Limb (tissue), 2 donors: ENCODE measurements around the gene C1orf53.
A peak's percentile ranks its signal among the peaks of the same experiment; 100 is the strongest.

Experiments
- DNase-seq, 2 donors: peaks; one replicate each; pipeline ENCODE4 v3.0.0-alpha.2; 2016; ENCODE audit errors: extremely low spot score in 2 of 2

Gene C1orf53

DNA sequence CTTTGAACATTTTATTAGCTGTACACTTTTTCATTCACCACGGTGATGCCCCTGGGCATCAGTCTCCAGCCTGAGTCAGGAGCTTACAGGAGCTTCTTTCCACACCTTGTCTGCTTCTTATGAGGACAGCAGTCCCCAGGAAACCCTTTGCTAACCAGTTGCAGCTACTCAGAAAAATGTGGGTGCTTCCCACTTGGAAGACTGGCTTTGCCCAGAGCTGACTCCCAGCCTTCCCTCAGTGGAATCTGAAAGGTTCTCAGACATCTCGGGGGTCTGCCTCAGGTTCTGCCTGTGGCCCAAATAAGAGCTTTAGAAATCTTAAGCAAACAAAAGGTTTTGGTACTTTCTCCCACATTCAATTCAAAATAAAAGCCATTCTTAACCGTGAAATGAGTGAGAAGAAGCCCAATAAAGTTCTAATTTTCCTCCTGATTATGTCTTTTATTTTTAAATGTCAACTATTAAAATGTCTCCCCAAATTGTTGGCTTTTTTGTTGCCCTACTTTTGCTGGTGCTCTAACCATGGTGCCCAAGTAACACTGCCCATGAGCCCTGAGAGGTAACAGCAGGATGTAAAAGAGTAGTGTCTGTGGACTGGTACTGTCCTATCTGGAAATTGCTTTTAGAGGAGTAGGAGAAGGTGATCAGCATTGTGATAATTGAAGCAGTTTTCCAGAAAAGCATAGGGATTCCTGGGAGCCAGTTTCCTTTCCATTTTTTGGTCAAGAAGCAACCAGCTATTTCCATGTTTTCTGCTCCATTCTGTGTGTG, 5.6 kb downstream of the C1orf53 start:
- DNase-seq, result no peak

DNA sequence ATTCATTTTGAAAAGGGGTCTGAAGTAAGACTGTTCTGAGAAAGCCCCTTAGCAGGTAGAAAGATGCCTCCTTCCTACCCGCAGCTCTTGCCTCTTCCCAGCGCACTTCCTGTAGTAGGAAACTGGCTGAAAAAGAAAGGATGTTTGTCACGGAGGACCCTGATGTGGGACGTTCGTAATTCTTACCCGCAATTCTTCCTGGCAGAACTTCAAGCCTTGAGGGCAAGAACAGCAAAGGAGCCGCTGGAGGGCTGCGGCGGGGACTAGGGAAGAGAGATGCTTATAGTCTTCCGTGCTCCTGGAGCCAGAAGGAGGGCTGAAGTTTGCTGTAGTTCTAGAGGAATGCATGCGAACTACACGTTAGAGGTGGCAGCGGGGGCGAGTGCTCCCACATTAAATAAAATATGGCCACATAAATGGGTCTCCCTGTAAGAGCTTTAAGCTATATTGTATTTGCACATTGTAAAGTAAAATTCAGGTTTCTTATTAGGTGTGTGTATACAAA, 6.3 kb downstream of the C1orf53 start:
- DNase-seq, result no peak

DNA sequence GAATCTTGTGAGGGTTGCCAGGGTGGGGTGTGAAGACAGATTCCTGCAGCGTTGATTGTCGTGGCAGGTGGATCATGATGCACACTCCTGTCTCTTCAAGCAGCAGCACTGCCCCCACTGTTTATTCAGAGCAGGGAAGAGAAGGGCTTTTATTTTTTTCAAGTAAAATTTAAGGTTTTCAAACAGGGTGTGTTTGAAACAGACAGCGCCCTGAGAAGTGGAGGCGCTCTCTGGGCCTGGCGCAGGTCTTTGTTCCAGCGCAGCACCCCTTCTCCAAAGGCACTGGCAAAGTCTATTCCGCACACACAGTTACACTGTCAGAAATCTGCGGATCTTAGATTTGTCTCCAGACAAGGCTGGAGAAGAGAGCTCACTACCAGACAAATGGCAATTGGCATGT, 7.0 kb downstream of the C1orf53 start:
- DNase-seq, result no peak

DNA sequence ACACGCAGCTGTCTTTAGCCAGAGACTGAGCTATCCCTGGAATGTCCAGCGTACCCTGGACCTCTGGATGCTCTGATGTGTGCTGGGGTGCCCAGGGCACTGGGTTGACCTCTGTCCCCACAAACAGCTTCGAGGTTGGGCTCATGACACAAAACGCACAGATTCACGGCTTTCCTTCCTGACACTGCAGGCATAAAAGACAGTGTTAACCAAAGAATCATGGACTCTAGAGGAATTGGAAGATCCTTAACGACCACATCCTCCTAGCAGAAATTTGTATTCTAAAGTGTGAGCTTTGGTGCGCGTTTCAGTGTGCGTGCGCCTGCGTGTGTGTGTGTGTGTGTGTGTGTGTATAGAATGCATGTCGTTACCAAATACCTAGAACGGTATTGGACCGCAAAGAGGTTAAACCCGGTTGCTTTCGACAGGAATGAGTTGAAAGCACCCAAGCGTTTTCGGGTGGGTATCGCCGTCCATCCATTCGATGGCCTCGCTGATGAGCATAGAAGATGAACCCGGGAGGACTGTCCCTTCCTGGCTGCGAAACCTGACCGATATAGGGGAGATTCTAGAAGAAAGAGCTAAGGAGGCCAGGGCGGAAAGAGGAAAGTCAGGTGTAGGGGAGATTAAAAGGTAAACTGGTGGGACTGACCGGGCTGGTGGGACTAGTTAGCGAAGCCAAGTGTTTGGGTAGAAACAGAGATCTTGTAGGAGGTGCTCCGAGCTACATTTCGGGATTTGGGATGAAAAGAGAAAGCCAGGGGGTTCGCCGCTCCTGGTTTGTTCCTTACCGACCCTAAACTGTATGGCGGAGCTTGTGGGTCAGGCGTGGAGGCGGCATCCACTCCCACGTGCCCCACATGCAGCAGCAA, 7.9 kb downstream of the C1orf53 start:
- no peak for DNase-seq

DNA sequence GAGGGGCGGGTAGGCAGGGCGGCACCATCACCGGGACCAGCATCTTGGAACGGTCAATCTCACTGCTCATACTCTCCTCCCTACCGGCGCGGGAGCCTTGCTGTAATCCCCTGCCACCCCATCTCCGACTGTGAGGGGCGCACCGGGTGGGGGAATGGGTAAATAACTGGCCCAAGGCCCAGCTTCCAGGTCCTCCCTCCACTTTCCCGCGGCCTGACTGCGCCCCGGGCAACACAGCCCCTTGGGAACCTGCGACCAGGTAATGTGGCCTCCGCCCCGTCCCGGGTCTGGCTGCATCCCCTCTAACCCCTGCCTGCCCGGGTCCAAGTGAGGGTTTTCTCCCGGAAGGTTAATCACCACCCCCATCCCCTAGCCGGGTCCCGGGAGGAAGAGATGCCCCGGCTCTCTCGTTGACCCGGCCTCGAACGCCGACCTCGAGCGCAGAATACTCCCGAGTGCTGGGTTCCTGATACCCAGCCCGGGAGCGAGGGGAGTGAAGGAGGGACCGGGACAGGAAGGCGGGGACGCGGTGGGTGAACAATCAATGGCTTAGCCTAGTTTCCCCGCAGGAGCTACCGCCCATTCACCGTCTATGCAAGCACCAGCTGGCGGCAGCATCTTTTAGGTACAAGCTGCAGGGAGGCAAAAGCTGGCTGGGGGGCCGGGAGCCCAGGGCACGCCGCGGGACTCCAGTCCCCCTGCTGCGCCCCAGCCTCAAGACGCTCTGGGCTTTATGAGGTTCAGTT, 8.9 kb downstream of the C1orf53 start:
- no peak for DNase-seq

DNA sequence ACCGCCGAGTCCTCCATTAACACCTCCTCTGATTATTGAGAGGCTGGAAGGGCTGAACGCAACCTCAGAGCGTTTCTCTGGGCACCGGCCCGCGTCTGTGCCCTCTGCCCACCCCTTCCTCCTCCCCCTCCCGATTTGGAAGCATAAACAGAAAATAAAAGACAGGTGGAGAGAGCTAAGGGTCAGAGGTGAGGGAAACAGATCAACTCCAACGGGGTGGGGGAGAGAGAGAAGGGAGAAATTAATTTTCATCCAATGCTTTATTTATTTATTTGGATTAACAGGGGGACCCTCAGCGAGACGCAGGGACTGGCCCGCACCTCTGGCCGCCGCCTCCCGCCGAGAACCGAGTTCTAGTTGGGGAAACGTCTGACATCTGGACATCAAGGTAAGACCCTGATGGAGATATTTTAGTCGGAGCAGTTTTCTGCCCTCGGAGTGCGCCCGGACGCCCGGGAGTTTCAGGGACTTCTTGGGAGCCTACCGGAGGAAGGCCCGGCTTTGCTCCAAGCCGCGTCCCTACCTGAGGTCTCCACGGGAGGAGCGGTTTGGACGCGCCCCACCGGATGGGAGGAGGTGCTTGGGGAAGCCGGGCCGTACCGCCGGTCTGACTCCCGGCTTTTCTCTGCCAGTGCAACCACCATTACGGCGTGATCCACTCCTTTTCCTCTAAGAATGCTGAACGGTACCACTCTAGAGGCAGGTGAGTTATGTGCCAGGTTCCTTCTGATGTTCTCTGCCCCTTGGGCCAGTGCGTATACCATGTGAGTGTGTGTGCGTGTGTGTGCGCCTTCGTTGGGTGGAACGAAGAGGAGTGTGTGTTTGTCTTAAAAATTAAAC, 9.6 kb downstream of the C1orf53 start:
- peak in 1 of 2 donors; percentile 51 for DNase-seq

DNA sequence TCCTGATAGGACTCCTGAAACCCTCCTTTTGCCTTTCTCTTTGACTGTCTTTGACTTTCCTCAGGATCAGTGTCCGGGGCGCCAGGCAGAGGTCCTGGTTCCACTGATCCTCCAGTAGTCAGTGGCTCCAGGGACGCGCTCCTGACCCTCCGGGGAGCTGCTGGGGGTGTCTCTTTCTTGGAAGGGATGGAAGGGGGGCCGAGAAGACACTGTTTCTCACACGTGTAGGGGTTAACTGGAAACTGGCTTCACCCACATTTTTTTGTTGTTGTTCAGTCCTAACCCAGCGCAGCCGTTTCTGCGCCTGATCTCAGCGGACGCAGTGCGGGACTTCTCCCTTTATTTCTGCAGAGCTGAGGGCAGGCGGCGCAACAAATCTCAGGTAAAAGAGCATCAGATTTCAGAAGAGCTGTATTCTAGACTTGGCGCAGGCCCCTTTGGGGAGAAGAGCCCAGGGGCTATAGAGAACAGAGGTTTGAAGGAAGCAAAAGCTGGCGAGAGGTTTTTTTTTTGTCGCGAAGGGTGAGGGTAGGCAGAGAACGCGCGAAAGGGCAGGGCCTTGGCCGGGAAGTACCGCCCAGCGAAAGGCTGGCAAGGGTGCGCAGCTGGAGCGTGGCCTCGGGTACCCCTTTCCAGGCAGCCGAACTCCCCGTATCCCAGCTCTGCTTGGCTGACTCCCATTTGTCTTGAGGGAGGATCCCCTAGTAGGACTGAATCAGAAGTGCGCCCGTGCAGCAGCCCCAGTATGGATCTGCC, 10.5 kb downstream of the C1orf53 start:
- DNase-seq, result no peak

DNA sequence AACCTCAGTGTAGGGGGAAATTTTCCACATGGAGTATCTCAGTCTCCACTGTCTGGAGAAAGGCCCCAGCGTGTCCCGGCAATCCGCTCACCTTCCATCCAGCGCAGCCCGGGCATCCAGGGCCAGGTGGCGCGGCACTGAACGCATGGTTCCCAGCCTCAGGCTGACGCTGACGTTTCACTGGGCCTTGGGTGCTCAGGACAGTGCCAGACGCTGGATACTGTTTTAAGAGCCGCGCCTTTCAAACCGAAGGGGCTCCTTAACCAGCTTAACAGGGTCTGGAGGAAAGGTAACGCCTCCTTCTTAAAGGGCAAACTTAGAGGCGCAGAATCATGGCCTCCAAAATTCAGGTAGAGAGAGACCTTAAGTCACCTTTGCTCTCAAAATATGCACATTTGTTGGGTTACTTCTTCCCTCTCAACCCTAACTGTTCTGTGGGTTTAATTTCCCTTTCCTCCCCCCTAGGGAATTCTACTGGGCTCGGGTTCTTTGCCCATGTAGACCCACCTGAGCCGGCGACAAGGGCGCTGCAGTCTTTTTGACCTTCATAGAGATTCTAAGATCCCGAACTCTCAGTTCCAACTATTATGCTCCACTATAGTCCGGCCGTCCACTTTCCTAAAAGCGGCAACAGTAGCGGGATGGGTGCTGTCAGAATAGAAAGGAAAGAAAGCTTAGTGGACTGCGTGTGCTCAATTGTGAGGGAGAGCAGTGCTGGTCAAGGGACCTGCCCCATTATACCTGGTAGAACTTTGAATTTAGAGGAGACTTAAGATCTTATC, 11.3 kb downstream of the C1orf53 start:
- no peak for DNase-seq

DNA sequence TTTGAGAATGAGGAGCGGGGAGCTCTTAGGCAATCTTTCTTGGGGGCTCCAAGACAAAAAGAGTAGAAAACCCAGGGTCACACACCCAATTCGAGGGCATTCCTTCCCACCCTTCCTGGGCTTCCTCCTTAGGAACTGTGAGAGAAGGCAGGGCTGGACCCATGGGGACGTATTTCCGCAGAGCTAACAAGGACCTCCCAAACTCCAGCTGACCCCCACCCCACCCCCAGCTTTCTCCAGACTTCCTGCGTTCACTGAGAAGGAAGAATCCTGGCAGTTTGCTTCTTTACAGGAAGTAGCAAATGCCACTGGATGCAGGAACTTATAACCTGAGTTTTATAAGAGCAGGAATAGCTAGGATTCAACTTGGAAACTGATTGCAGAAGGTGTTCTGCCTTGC, 12.1 kb downstream of the C1orf53 start:
- no peak for DNase-seq

DNA sequence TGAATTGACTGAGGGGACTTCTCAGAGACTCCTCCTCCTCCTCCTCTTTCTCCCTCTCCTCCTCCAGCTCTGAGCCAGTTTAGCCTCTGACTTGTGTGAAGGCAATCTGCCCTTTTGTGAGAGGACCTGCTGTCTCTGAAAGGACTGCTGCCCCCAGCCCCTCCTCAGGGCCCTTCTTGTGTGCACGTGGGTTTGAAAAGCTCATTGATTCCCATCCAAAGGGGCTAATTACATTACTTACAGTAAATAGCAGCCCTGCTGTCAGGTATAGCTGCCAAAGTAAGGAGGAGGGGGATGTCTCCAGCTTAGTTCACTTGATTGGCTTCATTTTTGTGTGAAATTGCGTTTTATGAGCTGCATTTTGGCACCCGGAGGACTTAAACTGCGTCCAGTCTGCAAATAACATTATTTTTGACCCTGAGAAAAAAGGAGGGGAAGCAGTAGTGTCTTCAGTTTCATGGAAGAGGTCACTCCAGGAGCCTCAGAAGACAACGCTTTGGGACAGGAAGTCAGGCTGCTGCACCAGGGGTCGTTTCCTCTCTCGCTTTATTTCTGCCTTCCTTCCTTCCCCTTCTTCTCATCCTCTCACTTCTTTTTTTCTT, 12.9 kb downstream of the C1orf53 start:
- DNase-seq, result no peak

DNA sequence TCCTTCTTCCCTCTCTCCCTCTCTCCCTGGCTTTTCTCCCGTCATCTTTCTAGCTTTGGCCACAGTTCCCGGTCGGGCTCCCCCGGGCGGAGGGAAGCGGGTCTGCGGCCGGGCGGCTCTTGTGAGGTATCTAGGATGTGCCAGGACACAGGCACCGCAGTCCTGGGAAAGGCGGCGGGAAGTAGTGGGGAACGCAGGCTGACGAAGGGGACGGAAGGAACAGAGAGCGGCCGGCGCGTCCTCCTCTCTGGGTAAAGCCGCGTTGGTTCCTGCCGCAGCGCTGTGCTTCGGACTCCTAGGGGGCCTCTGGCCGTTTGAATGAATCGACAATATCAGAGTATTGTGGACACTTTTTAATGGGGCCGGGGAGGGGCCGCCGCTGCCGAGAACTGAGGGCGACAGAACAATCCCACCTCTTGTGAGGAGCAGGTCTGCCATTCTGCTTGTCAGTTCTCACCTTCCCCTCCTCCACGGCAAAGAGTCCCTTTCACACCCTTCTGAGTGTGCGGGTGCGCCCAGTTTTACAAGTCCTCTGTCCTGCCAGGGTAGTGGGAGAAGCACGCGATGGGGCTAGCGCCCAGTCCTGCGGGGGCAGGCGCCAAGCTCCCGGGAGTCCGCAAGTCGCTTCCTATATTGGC, 13.6 kb downstream of the C1orf53 start:
- peak in 1 of 2 donors; percentile 80 for DNase-seq

DNA sequence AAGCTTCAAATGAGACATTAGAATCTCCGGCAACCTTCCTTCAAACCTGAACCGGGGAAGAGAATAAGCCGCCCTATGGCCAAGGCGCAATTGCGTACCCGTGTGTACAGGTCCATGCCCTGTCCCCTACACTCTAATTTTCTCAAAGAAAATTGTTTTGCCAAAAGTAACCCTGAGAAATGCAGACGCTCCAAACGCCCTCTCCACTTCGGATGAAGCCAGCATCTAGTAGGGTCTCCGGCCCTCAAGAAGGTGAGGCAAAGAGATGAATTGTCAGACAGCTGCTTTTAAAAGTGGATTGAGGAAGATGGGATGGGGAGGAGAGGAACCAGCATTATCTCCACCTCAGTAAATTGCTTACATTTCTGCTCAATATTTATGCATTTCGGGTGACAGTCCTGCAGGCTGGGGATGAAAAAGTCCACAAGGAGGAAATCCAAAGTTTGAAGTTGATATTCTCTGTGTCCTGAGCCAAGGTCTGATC, 14.1 kb downstream of the C1orf53 start:
- DNase-seq, result no peak

DNA sequence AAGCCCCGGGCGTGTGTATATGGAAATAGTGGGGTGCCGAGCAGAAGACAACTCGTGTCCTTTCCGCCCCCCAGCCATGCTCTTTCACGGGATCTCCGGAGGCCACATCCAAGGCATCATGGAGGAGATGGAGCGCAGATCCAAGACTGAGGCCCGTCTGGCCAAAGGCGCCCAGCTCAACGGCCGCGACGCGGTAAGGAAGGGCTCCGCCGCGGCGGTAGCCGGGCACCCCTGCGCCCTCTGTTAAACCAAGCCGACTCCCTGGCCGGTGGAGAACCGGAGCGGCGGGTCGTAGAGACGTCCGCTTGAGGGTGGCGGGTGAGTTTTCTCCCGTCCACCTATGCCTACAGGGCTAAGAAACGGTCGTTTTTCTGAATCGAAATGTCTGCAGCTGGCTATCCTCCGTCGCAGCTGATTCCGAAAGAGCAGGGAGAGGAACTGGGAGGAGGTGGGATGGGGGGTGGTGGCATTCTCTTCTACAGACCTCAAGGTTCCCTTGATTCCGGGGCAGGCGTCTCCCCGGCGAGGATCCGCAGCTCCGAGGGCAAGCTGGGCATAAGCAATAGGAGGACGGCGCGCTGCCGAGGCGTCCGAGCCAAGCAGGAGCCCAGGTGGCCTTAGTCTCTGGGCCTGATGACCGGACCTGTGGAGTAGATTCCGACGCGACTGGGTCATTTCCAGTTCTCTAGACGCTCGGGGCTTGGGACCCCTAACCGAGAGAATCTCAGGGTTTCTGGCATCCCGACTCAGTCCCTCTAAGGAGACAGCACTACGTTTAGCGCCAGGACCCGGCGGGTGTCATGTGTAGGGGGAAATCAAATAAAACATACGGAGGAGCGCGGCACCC, 15.6 kb downstream of the C1orf53 start:
- peak in 1 of 2 donors; percentile 72 for DNase-seq

DNA sequence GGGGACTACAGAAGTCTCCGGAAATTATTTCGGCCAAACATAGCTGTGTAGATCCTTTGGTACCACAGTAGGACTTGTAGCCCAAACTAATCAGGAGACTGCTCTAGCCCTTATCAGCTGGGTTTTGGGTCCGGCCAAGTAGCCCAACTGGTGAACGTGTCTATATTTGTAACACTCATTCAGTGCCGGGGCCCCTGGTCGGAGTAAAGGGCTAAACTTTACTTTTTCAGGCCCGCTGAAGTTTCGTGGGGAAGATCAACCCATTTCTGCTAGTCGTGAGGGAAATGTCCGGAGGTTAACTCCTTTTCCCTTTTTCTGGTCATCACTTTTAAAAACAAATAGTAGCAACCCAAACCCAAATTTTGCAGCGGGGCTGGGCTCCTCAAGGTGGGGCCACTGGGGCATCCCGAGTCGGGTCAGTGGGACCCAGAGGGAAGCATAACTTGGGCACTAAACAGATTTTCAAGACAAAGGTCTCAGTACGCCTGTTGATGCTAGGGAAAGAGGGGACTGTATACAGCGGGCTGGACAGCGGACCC, 16.4 kb downstream of the C1orf53 start:
- DNase-seq, result peak in 1 of 2 donors; percentile 53

DNA sequence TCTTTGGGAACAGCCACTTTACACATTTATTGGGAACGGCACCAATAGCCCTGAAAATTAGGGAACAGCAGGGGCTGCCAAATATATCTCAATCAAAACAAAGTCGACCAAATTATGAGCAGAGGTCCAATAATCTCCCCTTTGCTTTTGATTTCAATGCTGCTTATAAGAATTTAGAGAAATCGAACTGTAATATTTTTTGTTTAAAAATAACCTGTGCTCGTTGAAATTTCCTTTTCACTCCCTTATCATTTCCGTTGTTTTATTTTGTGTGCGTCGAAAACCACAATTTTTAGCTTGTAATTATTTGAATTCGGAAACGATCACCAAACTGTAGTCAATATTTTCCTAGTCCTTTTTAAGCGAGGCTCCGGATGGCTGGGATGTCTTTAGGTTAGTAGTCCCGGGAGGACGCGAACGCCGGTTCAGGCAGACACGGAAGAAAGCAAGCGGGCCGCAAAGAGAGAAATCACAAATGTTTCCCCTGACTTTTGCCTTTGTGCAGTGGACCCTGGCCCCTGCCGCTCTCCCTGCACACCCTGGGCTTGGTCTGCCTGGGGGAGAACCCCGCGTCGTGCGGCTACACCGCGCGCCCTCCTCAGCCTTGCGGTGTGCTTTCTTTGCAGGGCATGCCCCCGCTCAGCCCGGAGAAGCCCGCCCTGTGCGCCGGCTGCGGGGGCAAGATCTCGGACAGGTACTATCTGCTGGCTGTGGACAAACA, 17.1 kb downstream of the C1orf53 start:
- DNase-seq, result peak in 1 of 2 donors; percentile 64

DNA sequence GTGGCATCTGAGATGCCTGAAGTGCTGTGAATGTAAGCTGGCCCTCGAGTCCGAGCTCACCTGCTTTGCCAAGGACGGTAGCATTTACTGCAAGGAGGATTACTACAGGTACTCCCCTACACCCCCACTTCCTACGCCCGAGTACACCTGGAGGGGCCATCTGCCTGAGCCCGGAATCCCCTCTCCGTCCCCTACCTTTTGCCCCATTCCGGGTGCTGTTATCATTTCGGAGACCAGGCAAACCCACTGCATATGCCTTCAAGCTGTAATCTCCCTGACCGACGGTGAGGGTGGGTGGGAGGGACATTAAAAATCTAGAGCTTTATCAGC, 17.6 kb downstream of the C1orf53 start:
- DNase-seq, result peak in 1 of 2 donors; percentile 54
